Glutamatergic neuron (in vitro differentiated cells): ENCODE data around the gene MCTP1. TPM values are rescaled to one million over a fixed set of nuclear protein-coding genes. Genes with fewer than 3 reads are reported as not detected.

Experiments
- DNase-seq: peaks from one replicate; pipeline ENCODE4 v3.0.0; 2022
- H3K27ac Mint-ChIP-seq: one replicate; pipeline ENCODE4 v1.8.0; 2020; ENCODE audit warnings: mild to moderate bottlenecking, mixed read lengths, inconsistent platforms; ENCODE audit not compliant: unreplicated experiment
- H3K27me3 Mint-ChIP-seq: one replicate; pipeline ENCODE4 v1.8.0; 2020; ENCODE audit warnings: mild to moderate bottlenecking, moderate library complexity, mixed read lengths, inconsistent platforms; ENCODE audit not compliant: unreplicated experiment
- H3K36me3 Mint-ChIP-seq: one replicate; pipeline ENCODE4 v1.8.0; 2020; ENCODE audit warnings: mild to moderate bottlenecking, mixed read lengths, inconsistent platforms; ENCODE audit not compliant: unreplicated experiment
- H3K4me1 Mint-ChIP-seq: one replicate; pipeline ENCODE4 v1.8.0; 2020; ENCODE audit warnings: mild to moderate bottlenecking, low read depth, mixed read lengths, inconsistent platforms; ENCODE audit not compliant: unreplicated experiment
- H3K4me3 Mint-ChIP-seq: one replicate; pipeline ENCODE4 v1.8.0; 2020; ENCODE audit warnings: mild to moderate bottlenecking, mixed read lengths, inconsistent platforms; ENCODE audit not compliant: unreplicated experiment
- H3K9me3 Mint-ChIP-seq: one replicate; pipeline ENCODE4 v1.8.0; 2020; ENCODE audit warnings: mild to moderate bottlenecking, moderate library complexity, mixed read lengths, inconsistent platforms; ENCODE audit not compliant: unreplicated experiment
- CTCF ChIP-seq: fragments of 200-600 bp; sonication (generic); IDR thresholded peaks from one replicate; pipeline ENCODE4 v1.5.0; 2021; ENCODE audit not compliant: partially characterized antibody, unreplicated experiment
- total RNA-seq: library from RNA; stranded (reverse); fragmentation: NEBNext Ultra II Directional; extraction: Animal tissue kit (Norgen Biotek cat#: 25700); gene quantifications from one replicate; pipeline ENCODE4 v1.2.1, GENCODE V29; 2021; ENCODE audit not compliant: unreplicated experiment

The MCTP1 gene
- total RNA-seq, 1 donor from 2014 or later = 1.7 TPM

- no peak overlapping the region for H3K27ac Mint-ChIP-seq
- no peaks in the 10 kb centered on the region for H3K4me1 Mint-ChIP-seq
- H3K27me3 Mint-ChIP-seq = no peaks in the 10 kb centered on the region
- no peak for TF ChIP-seq CTCF
- no peak for DNase-seq
- H3K9me3 Mint-ChIP-seq = no peaks in the 10 kb centered on the region
- no peaks in the 10 kb centered on the region for H3K36me3 Mint-ChIP-seq
- H3K4me3 Mint-ChIP-seq = no peak overlapping the region
Measured at GRCh38 chr5:94761055-94761454, 523.8 kb downstream of the MCTP1 start.

- no peaks in the 10 kb centered on the region for H3K9me3 Mint-ChIP-seq
- DNase-seq = no peak
- no peaks in the 10 kb centered on the region for H3K36me3 Mint-ChIP-seq
- H3K4me1 Mint-ChIP-seq = no peaks in the 10 kb centered on the region
- no peaks in the 10 kb centered on the region for H3K27me3 Mint-ChIP-seq
- no peak for TF ChIP-seq CTCF
- H3K4me3 Mint-ChIP-seq = no peak overlapping the region
- H3K27ac Mint-ChIP-seq = no peak overlapping the region
Measured at GRCh38 chr5:94759961-94760360, 524.9 kb downstream of the MCTP1 start.

GRCh38 chr5:94759022-94759421, 525.9 kb downstream of the MCTP1 start:
- no peaks in the 10 kb centered on the region for H3K4me1 Mint-ChIP-seq
- no peak overlapping the region for H3K4me3 Mint-ChIP-seq
- DNase-seq = no peak
- no peaks in the 10 kb centered on the region for H3K36me3 Mint-ChIP-seq
- no peaks in the 10 kb centered on the region for H3K9me3 Mint-ChIP-seq
- no peak for TF ChIP-seq CTCF
- H3K27me3 Mint-ChIP-seq = no peaks in the 10 kb centered on the region
- no peak overlapping the region for H3K27ac Mint-ChIP-seq

- Mint-ChIP-seq H3K9me3 (no peaks in the 10 kb centered on the region), H3K36me3 (no peaks in the 10 kb centered on the region), H3K27me3 (no peaks in the 10 kb centered on the region), H3K4me3 (no peak overlapping the region), H3K4me1 (peaks cover 4% of the 10 kb centered on the region), H3K27ac (no peak overlapping the region)
- no peak for DNase-seq
- no peak for TF ChIP-seq CTCF
Measured at GRCh38 chr5:94754824-94755223, 530.1 kb downstream of the MCTP1 start.

GRCh38 chr5:94751460-94751859, 533.4 kb downstream of the MCTP1 start:
- no peaks in the 10 kb centered on the region for H3K36me3 Mint-ChIP-seq
- peaks cover 4% of the 10 kb centered on the region for H3K4me1 Mint-ChIP-seq
- H3K4me3 Mint-ChIP-seq = no peak overlapping the region
- no peaks in the 10 kb centered on the region for H3K27me3 Mint-ChIP-seq
- H3K27ac Mint-ChIP-seq = no peak overlapping the region
- H3K9me3 Mint-ChIP-seq = no peaks in the 10 kb centered on the region
- DNase-seq = no peak
- TF ChIP-seq CTCF = no peak
